K562 (cell line): ENCODE results near the gene OR2V2. TPM values are rescaled to one million over a fixed set of nuclear protein-coding genes. Genes with fewer than 3 reads are reported as not detected.
A peak's percentile ranks its signal among the peaks of the same experiment; 100 is the strongest.

Experiments used
- AFF4 ChIP-seq: sonication (generic); formaldehyde crosslinking; IDR thresholded peaks from 2 replicates; pipeline ENCODE4 v1.8.0; 2023; ENCODE audit warnings: mild to moderate bottlenecking, missing genetic modification reagents
- BRD9 ChIP-seq: fragments of 450-650 bp; IDR thresholded peaks from 2 replicates; pipeline ENCODE4 v1.6.1; 2018; ENCODE audit warnings: low read depth; ENCODE audit not compliant: partially characterized antibody
- CLOCK ChIP-seq: fragments of 250-450 bp; sonication (Bioruptor Pico); IDR thresholded peaks from 2 replicates; pipeline ENCODE4 v1.4.0; 2020; ENCODE audit warnings: mild to moderate bottlenecking, moderate library complexity, borderline replicate concordance
- CREM ChIP-seq: IDR thresholded peaks from 2 replicates; pipeline ENCODE4 v1.6.1; 2014; ENCODE audit warnings: antibody characterized with exemption, low read depth
- HDAC1 ChIP-seq, 2 experiments: fragments of 450-650 bp; IDR thresholded peaks; 2 replicates each; pipeline ENCODE4 v1.6.1; 2016 to 2017; ENCODE audit warnings: inconsistent platforms in 1 of 2, mild to moderate bottlenecking in 1 of 2, moderate library complexity in 1 of 2
- HDAC2 ChIP-seq: fragments of 450-650 bp; IDR thresholded peaks from 2 replicates; pipeline ENCODE4 v1.6.1; 2016; ENCODE audit warnings: mild to moderate bottlenecking
- MBD2 ChIP-seq: sonication (generic); IDR thresholded peaks from 2 replicates; pipeline ENCODE4 v1.6.1; 2016; ENCODE audit warnings: low read depth, borderline replicate concordance
- NCOA1 ChIP-seq: fragments of 450-650 bp; IDR thresholded peaks from 2 replicates; pipeline ENCODE4 v1.6.1; 2016; ENCODE audit warnings: low read depth
- NR2C1 ChIP-seq, 2 experiments: fragments of 450-650 bp; IDR thresholded peaks; 2 replicates each; pipeline ENCODE4 v1.6.1; 2017; ENCODE audit warnings: mild to moderate bottlenecking in 2 of 2, antibody characterized with exemption in 1 of 2, inconsistent platforms in 1 of 2, missing compliant biosample characterization in 1 of 2, missing genetic modification characterization in 1 of 2
- PHF21A ChIP-seq: fragments of 450-650 bp; IDR thresholded peaks from 2 replicates; pipeline ENCODE4 v1.6.1; 2017; ENCODE audit warnings: low read depth, borderline replicate concordance
- RBM22 ChIP-seq: fragments of 200-400 bp; formaldehyde crosslinking; IDR thresholded peaks from 2 replicates; pipeline ENCODE4 v1.6.1; 2018; ENCODE audit warnings: low read length, low read depth; ENCODE audit not compliant: poor library complexity, severe bottlenecking
- SRSF3 ChIP-seq: fragments of 200-400 bp; formaldehyde crosslinking; IDR thresholded peaks from 2 replicates; pipeline ENCODE4 v1.6.1; 2016; ENCODE audit warnings: mild to moderate bottlenecking, low read length, moderate library complexity; ENCODE audit not compliant: insufficient read depth
- ZBTB7A ChIP-seq: IDR thresholded peaks from 2 replicates; pipeline ENCODE4 v1.6.1; 2011; ENCODE audit warnings: low read depth, mild to moderate bottlenecking, low read length, moderate library complexity, borderline replicate concordance; ENCODE audit not compliant: control insufficient read depth
- ZNF175 ChIP-seq: fragments of 200-800 bp; sonication (Bioruptor generic); IDR thresholded peaks from 2 replicates; pipeline ENCODE4 v1.6.1; 2016; ENCODE audit warnings: low read depth, mild to moderate bottlenecking, missing genetic modification characterization, missing compliant biosample characterization
- ZNF212 ChIP-seq: fragments of 450-650 bp; formaldehyde crosslinking; IDR thresholded peaks from 2 replicates; pipeline ENCODE4 v1.4.0; 2020; ENCODE audit warnings: mild to moderate bottlenecking
- ZNF584 ChIP-seq: fragments of 200-800 bp; sonication (Bioruptor generic); IDR thresholded peaks from 2 replicates; pipeline ENCODE4 v1.6.1; 2016; ENCODE audit warnings: low read depth, mild to moderate bottlenecking, missing genetic modification characterization, missing compliant biosample characterization
- polyA plus RNA-seq, 8 experiments: library from polyadenylated mRNA; depleted of rRNA in 4 of 8; stranded (reverse) in 5 of 8; unstranded in 3 of 8; fragments of >200 nt; fragmentation: Nextera tagmentation in 2 of 8; fragmentation: Illumina TruSeq in 1 of 8; extraction: Ambion mirVana in 2 of 8; extraction: Trizol in 1 of 8; gene quantifications; 2 replicates each; pipeline versions ENCODE4 v1.2.1 to v1.2.3, GENCODE V29; 2011 to 2014; ENCODE audit warnings: inconsistent platforms in 1 of 8, missing spikeins in 1 of 8
- total RNA-seq, 7 experiments: library from RNA; depleted of rRNA in 6 of 7; stranded (reverse); fragments of >200 nt in 6 of 7; fragmentation: Illumina TruSeq in 2 of 7; extraction: Trizol in 2 of 7; gene quantifications; 2 replicates each; pipeline versions ENCODE4 v1.2.1 to v1.2.3, GENCODE V29; 2011 to 2021; ENCODE audit warnings: low replicate concordance in 1 of 7
- TF ChIP-seq, protein P1 (sequence below): sonication (generic); formaldehyde crosslinking; IDR thresholded peaks from 2 replicates; pipeline ENCODE4 v1.8.0; 2022; ENCODE audit warnings: missing genetic modification reagents, mild to moderate bottlenecking, borderline replicate concordance
- TF ChIP-seq, protein P2 (sequence below): sonication (generic); formaldehyde crosslinking; IDR thresholded peaks from 2 replicates; pipeline ENCODE4 v1.8.1; 2023; ENCODE audit warnings: mild to moderate bottlenecking, missing genetic modification reagents, moderate library complexity

The OR2V2 gene
- total and polyA plus RNA-seq, 9 of the 15 experiments (the other 6 are each of a cell fraction or from before 2014, with no cell fraction given), result 0.01 TPM; not detected in 8

DNA sequence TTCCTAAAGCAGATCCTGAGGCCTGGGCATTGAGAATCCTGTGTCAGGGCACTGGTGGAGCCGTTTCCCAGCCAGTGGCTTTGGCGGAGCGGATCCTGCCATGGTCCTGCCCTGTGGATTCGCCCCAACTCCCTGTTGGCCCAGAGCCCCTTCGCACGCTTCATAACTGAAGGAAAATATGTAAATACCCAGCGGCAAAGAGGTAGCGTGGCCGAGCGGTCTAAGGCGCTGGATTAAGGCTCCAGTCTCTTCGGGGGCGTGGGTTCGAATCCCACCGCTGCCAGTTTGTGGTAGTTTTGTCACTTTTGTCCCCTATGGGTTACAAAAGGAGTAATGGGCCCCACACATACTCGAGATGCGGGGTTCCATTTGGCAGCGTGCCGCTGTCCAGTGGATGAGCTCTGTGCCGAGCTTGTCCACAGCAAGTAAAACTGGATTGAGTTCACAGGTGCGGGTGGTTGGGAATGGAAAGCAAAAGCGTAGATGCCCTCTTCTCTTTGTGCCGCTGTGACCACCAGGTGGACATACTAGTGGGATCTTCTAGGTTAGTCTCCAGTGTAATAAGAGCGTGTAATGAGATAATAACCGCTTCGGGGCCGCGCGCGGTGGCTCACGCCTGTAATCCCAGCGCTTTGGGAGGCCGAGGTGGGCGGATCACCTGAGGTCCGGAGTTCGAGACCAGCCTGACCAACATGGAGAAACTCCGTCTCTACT is 40.3 kb downstream of the OR2V2 start (continued):
- no peak for TF ChIP-seq CLOCK
- TF ChIP-seq ZNF212 (CRISPR knock-in tag), result no peak
- no peak for TF ChIP-seq ZNF584 (CRISPR knock-in tag)
- TF ChIP-seq MBD2, result 0 out of 2 replicates have a peak, but pooled peaks have one; percentile 29
- TF ChIP-seq NCOA1, result no peak
- TF ChIP-seq ZNF175 (CRISPR knock-in tag), result peak; percentile 9; the same call in 1 of the 2 replicates
- TF ChIP-seq NR2C1 (IDR thresholded peaks at IDR 0.05), result no peak
- no peak for TF ChIP-seq NR2C1 (tag; IDR thresholded peaks at IDR 0.05)
- TF ChIP-seq RBM22, result peak; percentile 91
- TF ChIP-seq, protein P1, sequence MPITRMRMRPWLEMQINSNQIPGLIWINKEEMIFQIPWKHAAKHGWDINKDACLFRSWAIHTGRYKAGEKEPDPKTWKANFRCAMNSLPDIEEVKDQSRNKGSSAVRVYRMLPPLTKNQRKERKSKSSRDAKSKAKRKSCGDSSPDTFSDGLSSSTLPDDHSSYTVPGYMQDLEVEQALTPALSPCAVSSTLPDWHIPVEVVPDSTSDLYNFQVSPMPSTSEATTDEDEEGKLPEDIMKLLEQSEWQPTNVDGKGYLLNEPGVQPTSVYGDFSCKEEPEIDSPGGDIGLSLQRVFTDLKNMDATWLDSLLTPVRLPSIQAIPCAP (CRISPR knock-in tag), result 0 out of 2 replicates have a peak, but pooled peaks have one; percentile 55
- TF ChIP-seq PHF21A, result peak; percentile 88
- peak; percentile 54; the same call in 1 of the 2 replicates for TF ChIP-seq AFF4
- TF ChIP-seq BRD9, result peak; percentile 90
- no peak for TF ChIP-seq SRSF3
- TF ChIP-seq, protein P2, sequence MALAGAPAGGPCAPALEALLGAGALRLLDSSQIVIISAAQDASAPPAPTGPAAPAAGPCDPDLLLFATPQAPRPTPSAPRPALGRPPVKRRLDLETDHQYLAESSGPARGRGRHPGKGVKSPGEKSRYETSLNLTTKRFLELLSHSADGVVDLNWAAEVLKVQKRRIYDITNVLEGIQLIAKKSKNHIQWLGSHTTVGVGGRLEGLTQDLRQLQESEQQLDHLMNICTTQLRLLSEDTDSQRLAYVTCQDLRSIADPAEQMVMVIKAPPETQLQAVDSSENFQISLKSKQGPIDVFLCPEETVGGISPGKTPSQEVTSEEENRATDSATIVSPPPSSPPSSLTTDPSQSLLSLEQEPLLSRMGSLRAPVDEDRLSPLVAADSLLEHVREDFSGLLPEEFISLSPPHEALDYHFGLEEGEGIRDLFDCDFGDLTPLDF, result peak; percentile 79; the same call in 1 of the 2 replicates
- TF ChIP-seq ZBTB7A, result peak; percentile 74
- peak; percentile 80; the same call in 1 of the 2 replicates for TF ChIP-seq HDAC2
- TF ChIP-seq CREM, result peak; percentile 27
- TF ChIP-seq HDAC1 (IDR thresholded peaks at IDR 0.05), result peak in 1 of 2 experiments; percentile 97; a peak in 2 of 4 replicates
